K562 (cell line): ENCODE measurements around the gene USP46.

Experiments
- CBX5 ChIP-seq: IDR thresholded peaks from 2 replicates; pipeline ENCODE4 v1.6.1; 2014; ENCODE audit warnings: low read depth, borderline replicate concordance
- KAT8 ChIP-seq: fragments of 450-650 bp; IDR thresholded peaks from 2 replicates; pipeline ENCODE4 v1.6.1; 2016; ENCODE audit warnings: low read depth, mild to moderate bottlenecking
- ZBTB8A ChIP-seq: fragments of 450-650 bp; IDR thresholded peaks from 2 replicates; pipeline ENCODE4 v1.6.1; 2018; ENCODE audit warnings: mild to moderate bottlenecking, moderate library complexity; ENCODE audit not compliant: partially characterized antibody
- TF ChIP-seq, protein P1 (sequence below): fragments of 250-450 bp; sonication (Bioruptor Pico); IDR thresholded peaks from 2 replicates; pipeline ENCODE4 v1.5.0; 2021; ENCODE audit warnings: mild to moderate bottlenecking, borderline replicate concordance
- TF ChIP-seq, protein P2 (sequence below): IDR thresholded peaks from 3 replicates; pipeline ENCODE4 v1.6.1; 2011; ENCODE audit warnings: borderline replicate concordance, mild to moderate bottlenecking; ENCODE audit not compliant: insufficient read length, insufficient read depth

DNA sequence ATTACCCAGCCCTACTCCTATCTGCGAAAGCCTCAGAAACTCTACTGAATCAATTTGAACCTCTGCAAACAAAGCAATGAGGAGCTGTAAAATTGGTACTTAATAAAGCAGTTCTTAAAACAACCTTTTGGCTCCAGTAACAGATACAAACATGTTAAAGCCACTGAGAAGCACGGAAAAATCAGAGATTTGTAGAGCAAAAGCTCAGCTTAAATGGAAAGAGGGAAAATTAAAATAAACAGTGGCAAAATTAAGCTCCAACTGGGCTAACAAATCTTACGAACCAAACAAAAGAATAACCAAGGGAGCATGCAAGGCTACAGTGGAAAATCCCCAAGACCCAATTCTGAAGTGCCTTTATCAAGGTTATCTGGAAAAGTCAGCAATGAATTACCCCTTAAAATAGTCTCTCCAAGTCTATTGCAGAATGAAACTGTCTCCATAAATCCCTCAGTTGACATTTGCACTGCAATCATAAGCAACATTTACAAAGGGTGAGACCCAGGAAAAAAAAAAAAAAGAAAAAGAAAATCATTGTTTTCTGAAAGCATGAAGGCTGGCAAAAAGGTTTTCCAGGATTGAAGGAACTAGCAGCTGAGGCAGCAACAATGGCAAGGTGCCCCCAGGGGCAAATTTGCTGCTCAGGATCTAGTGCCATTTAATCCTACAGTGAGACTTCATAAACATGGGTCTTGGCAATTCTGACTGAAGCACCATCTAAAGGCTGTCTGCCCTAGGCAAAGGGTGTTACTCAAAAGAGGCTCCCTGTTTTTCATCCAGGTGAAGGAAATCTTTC, 40.1 kb downstream of the USP46 start:
- TF ChIP-seq, protein P1, sequence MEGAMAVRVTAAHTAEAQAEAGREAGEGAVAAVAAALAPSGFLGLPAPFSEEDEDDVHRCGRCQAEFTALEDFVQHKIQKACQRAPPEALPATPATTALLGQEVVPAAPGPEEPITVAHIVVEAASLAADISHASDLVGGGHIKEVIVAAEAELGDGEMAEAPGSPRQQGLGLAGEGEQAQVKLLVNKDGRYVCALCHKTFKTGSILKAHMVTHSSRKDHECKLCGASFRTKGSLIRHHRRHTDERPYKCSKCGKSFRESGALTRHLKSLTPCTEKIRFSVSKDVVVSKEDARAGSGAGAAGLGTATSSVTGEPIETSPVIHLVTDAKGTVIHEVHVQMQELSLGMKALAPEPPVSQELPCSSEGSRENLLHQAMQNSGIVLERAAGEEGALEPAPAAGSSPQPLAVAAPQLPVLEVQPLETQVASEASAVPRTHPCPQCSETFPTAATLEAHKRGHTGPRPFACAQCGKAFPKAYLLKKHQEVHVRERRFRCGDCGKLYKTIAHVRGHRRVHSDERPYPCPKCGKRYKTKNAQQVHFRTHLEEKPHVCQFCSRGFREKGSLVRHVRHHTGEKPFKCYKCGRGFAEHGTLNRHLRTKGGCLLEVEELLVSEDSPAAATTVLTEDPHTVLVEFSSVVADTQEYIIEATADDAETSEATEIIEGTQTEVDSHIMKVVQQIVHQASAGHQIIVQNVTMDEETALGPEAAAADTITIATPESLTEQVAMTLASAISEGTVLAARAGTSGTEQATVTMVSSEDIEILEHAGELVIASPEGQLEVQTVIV (CRISPR knock-in tag) = no peak
- TF ChIP-seq CBX5 (no peak), KAT8 (no peak), ZBTB8A (no peak)
- TF ChIP-seq, protein P2, sequence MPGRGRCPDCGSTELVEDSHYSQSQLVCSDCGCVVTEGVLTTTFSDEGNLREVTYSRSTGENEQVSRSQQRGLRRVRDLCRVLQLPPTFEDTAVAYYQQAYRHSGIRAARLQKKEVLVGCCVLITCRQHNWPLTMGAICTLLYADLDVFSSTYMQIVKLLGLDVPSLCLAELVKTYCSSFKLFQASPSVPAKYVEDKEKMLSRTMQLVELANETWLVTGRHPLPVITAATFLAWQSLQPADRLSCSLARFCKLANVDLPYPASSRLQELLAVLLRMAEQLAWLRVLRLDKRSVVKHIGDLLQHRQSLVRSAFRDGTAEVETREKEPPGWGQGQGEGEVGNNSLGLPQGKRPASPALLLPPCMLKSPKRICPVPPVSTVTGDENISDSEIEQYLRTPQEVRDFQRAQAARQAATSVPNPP = no peak
